SK-N-MC (cell line): Measurements from ENCODE around the gene ABR.

ENCODE experiments used
- EZH2 ChIP-seq: fragments of 200-600 bp; sonication (generic); IDR thresholded peaks from one replicate; pipeline ENCODE4 v1.6.1; 2017; ENCODE audit warnings: antibody characterized with exemption
- FOXP2 ChIP-seq: optimal IDR thresholded peaks from 2 replicates; pipeline ENCODE3; 2011; ENCODE audit warnings: mild to moderate bottlenecking, moderate library complexity; ENCODE audit not compliant: insufficient read depth; ENCODE audit errors: extremely low read length, control extremely low read depth
- POLR2AphosphoS5 ChIP-seq: IDR thresholded peaks from 2 replicates; pipeline ENCODE4 v1.6.1; 2012; ENCODE audit warnings: mild to moderate bottlenecking, low read depth, low read length, borderline replicate concordance

- no peak for TF ChIP-seq EZH2
- TF ChIP-seq POLR2AphosphoS5: no peak
- TF ChIP-seq FOXP2: no peak
Observed at GRCh38 chr17:1076299-1076981, 103.3 kb downstream of the ABR start.
